Uterus (tissue), 4 donors: ENCODE results near the gene CRYBA4. TPM values are rescaled to one million over a fixed set of nuclear protein-coding genes. Genes with fewer than 3 reads are reported as not detected.

Source experiments
- DNase-seq, 2 donors: peaks; one replicate each; pipeline ENCODE4 v3.0.0-alpha.2; 2019 to 2020
- H3K27ac ChIP-seq, 2 donors: fragments of 200-600 bp; sonication (generic); 1 replicate in 1 of 2; 2 replicates in 1 of 2; pipeline ENCODE4 v1.5.1; 2016 to 2018
- H3K27me3 ChIP-seq, 2 donors: fragments of 200-600 bp; sonication (generic); one replicate each; pipeline ENCODE4 v1.5.1; 2018 to 2019; ENCODE audit warnings: control low read depth in 1 of 2
- H3K36me3 ChIP-seq, 2 donors: fragments of 200-600 bp; sonication (generic); one replicate each; pipeline ENCODE4 v1.5.1; 2019; ENCODE audit warnings: control low read depth in 1 of 2
- H3K4me1 ChIP-seq, 2 donors: fragments of 200-600 bp; sonication (generic); one replicate each; pipeline ENCODE4 v1.5.1; 2018 to 2019; ENCODE audit warnings: control low read depth in 1 of 2
- H3K4me3 ChIP-seq, 2 donors: fragments of 200-600 bp; sonication (generic); 1 replicate in 1 of 2; 2 replicates in 1 of 2; pipeline ENCODE4 v1.5.1; 2018 to 2019; ENCODE audit warnings: mild to moderate bottlenecking in 1 of 2
- H3K9me3 ChIP-seq, 2 donors: fragments of 200-600 bp; sonication (generic); one replicate each; pipeline ENCODE4 v1.5.1; 2019; ENCODE audit warnings: control low read depth in 1 of 2
- POLR2A ChIP-seq, 2 donors: fragments of 450-650 bp; IDR thresholded peaks; one replicate each; pipeline ENCODE4 v1.6.1; 2016; ENCODE audit warnings: antibody characterized with exemption in 2 of 2, mild to moderate bottlenecking in 1 of 2, moderate library complexity in 1 of 2
- intact Hi-C: fragments of 100-400 bp; cut with DNase I; formaldehyde crosslinking; loops from one replicate; pipeline ENCODE4 v1.15.1; 2023; ENCODE audit warnings: low total_unique reads
- small RNA-seq: library from RNA; depleted of rRNA; stranded (forward); fragments of <200 nt; gene quantifications from one replicate; pipeline ENCODE3, GENCODE V24; 2016
- total RNA-seq, 4 donors: library from RNA; depleted of rRNA in 3 of 4; stranded (reverse); fragments of >200 nt in 3 of 4; gene quantifications; one replicate each; pipeline versions ENCODE4 v1.1.0 to v1.2.4, GENCODE V29; 2014 to 2023
- TF ChIP-seq, protein P1 (sequence below), 4 experiments: fragments of 200-600 bp in 2 of 4; fragments of 450-650 bp in 2 of 4; sonication (generic) in 2 of 4; IDR thresholded peaks; one replicate each; pipeline ENCODE4 v1.5.1; 2016 to 2019; ENCODE audit warnings: antibody characterized with exemption in 4 of 4, mild to moderate bottlenecking in 2 of 4, moderate library complexity in 1 of 4
- donor health status: DM: yes; HTN: yes; CAD: no.

Gene CRYBA4
- total RNA-seq, 4 donors from 2014 or later, result not detected

DNA sequence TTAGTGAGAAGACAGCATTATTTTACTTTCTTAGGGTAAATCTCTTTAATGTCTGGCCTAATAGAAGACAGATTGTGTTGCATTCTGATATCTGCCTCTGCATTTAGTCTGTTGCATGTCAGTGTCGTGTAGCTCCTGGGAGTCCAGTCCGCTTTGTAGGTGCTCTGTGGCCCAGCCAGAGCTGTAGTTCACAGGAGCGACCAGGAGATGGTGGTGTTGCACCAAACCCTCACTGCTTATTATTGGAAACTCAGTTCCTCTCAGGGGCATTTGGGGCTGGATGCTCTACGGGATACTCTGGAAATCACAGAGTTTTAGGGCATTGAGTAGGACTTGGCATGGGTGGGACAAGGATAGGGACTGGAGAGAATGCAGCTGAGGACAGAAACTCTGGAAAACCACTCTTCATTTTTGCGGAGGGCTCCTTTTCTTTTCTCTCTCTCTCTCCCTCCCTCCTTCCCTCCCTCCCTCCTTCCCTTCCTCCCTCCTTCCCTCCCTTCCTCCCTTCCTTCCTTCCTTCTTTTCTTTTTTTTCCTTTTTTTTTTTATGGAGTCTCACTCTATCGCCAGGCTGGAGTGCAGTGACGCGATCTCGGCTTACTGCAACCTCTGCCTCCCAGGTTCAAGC, 57.4 kb downstream of the CRYBA4 start:
- peak; percentile 64 to 79 for DNase-seq
- Histone ChIP-seq H3K36me3 (no peaks in the 10 kb centered on the region), H3K9me3 (no peaks in the 10 kb centered on the region), H3K27me3 (no peaks in the 10 kb centered on the region), H3K4me3 (no peak overlapping the region), H3K27ac (no peak overlapping the region), H3K4me1 (peaks cover 0 to 2% of the 10 kb centered on the region in 2 donors)
- no peak for TF ChIP-seq POLR2A (IDR thresholded peaks at IDR 0.05)
- TF ChIP-seq, protein P1, sequence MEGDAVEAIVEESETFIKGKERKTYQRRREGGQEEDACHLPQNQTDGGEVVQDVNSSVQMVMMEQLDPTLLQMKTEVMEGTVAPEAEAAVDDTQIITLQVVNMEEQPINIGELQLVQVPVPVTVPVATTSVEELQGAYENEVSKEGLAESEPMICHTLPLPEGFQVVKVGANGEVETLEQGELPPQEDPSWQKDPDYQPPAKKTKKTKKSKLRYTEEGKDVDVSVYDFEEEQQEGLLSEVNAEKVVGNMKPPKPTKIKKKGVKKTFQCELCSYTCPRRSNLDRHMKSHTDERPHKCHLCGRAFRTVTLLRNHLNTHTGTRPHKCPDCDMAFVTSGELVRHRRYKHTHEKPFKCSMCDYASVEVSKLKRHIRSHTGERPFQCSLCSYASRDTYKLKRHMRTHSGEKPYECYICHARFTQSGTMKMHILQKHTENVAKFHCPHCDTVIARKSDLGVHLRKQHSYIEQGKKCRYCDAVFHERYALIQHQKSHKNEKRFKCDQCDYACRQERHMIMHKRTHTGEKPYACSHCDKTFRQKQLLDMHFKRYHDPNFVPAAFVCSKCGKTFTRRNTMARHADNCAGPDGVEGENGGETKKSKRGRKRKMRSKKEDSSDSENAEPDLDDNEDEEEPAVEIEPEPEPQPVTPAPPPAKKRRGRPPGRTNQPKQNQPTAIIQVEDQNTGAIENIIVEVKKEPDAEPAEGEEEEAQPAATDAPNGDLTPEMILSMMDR (IDR thresholded peaks at IDR 0.05), result peak; percentile 74 to 87 (median 84)
- intact Hi-C loops, result no loop called here

Small RNAs within 50 kb of the gene (small RNA-seq; reads per million reads assigned to genes)
- not detected for gene RF01874

Other genes with a start within 250 kb of the CRYBA4 start
- gene ASPHD2, start 192.7 kb upstream of the CRYBA4 start, total RNA-seq, result 1 to 10 TPM in 1 of 4 donors, under 1 TPM in 1, not detected in 2; 0.83 to 1.8 TPM
- 10 to 100 TPM; 23.5 to 65.6 (median 43.5) TPM for gene HPS4, start 138.2 kb upstream of the CRYBA4 start, total RNA-seq
- 10 to 100 TPM in 2 of 4 donors, 1 to 10 TPM in 2; 5.3 to 20.1 (median 13.9) TPM for gene SRRD, start 138.1 kb upstream of the CRYBA4 start, total RNA-seq
- gene TFIP11, start 109.5 kb upstream of the CRYBA4 start, total RNA-seq, result 10 to 100 TPM in 3 of 4 donors, 1 to 10 TPM in 1; 6.1 to 32.5 (median 18.1) TPM
- 10 to 100 TPM; 32.4 to 71.5 (median 43.8) TPM for gene TPST2, start 31.8 kb upstream of the CRYBA4 start, total RNA-seq
- gene CRYBB1, start 3.9 kb upstream of the CRYBA4 start, total RNA-seq, result 1 to 10 TPM in 1 of 4 donors, under 1 TPM in 1, not detected in 2; 0.55 to 4.1 TPM
- 1 to 10 TPM in 3 of 4 donors, under 1 TPM in 1; 0.51 to 5.3 (median 3.1) TPM for gene MIAT, start 35.6 kb downstream of the CRYBA4 start, total RNA-seq